IPS-NIHi11 (cell line): ENCODE measurements around the gene SERPINH1.

Source experiments
- DNase-seq: peaks from one replicate; pipeline ENCODE4 v3.0.0; 2012; ENCODE audit warnings: mixed read lengths, low spot score

Gene SERPINH1

DNA sequence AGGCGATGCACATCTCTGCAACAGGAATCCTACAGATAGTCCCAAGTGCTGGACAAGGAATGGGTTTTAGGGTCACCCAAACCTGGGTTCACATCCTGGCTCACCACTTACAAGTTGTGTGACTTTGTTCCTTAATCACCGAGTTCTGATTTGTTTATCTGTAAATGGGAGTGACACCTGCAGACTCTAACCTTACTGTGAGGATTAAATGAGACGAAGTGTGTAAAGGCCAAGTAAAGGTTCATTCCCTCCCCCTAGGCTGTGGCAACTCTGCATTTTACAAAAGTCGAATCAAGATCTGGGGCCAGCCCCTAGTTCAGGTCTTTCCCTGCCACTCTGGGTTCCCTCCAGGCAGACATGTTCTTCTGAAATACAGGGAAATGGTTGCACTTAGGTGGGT is 34.9 kb downstream of the SERPINH1 start:
- no peak for DNase-seq

DNA sequence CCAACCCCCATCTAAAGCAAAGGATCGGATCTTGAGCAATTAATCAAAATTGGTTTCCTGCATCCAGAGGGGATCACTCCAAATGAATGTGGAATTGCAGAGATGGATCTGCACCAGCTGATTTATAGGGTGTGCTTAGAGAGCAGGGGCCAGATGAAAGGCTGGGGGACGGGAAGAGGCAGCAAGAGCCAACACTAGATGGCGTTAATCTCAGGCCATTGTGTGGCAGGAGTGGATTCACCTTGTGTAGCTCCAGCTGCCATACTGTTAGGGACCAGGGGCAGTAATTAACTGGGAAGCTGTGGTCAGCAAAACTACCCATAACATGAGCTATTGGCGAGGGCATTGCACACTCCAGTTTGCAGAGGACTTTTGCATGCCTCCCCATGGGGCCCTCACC is 35.6 kb downstream of the SERPINH1 start:
- peak; percentile 79 for DNase-seq

DNA sequence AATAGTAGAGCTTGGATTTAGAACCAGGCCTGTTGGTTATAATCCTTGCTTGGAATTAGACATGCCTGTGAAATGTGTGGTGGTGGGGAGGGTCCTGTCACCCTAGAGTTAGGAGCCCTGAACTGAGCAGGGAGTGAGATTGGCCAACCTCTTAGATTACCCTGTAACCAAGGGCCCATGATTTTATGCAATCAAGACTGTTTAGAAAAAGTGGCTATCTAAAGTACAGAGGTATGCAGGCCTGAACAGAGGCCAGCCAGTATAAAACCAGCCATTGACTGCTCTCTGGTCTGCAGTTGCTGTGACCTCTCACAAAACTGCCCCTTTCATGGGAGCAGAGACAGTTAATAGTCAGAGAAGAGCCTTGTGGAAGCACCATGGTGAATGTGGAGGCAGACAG is 36.2 kb downstream of the SERPINH1 start:
- DNase-seq, result no peak

DNA sequence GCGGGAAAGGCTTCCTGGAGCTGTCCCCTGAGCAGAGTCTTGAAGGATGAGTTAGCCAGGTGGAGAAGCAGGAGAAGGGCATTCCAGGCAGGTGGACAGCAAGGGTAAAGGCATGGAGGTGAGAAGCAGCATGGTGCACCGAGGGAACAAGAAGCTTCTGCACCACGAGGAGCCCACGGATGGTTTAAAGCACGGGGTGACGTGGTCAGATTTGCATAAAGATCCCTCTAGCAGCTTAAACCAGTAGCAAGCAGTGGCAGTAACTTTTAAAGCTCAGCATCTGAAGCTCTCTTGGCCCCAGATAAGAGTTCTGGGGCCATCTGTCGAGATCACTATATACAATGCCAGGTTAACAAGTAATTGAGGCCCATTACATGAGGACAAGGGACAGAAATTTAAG is 36.8 kb downstream of the SERPINH1 start:
- DNase-seq, result no peak

DNA sequence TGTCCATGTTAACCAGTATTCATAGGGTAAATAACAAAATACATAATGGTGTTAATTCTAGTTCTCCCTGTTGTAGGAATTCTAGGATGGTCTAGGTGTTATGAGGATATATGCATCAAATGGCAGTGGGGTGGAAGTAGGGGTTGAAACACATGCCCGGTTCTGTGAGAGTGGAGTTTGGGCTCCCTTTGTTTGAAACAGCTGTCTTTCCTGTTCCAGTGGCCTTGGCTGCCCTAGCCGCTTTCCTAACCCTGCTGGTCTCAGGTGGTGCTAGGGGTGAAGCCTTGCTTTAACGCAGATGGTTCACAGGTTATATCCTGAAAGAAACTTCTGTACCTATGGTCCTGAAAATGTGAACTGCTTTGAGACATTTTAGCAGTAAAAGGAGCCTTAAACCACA is 38.3 kb downstream of the SERPINH1 start:
- no peak for DNase-seq

DNA sequence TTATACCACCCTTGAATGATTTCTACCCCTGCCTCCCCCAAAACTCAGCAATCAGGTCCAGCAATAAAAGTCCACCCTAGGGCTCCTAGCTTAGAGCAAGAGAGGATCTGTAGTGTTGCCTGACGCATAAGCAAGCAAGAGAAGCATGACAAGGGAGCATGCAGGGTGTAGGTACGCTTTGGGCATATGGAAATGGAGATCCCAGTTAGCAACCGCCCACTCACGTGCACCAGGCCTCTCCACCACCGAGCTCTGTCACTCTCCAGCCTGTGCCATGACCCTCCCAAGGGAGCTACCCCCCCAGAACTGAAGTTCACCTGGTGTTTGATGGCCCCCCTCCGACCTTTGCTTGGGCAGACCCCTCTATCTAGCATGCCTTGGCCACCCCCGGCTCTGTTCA is 39.4 kb downstream of the SERPINH1 start:
- DNase-seq, result no peak

DNA sequence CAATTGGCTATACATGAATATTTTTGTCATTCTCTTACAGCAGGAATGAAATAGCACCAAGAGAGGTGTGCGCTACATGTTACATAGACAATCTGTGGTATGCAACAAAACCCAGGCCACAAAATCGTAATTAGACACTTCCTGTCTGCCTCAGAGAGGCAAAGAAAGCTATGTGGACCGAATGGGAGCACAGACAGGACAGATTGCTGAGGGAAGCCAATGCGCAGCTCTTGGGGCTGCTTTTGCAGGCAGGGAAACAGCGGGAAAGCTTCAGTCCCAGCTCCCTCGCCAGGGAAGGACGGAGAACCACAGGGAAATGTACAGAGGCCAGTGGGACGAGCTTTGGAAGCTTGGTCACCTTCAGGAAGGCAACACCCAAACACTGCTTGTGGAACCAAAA is 40.9 kb downstream of the SERPINH1 start:
- DNase-seq, result peak; percentile 23

DNA sequence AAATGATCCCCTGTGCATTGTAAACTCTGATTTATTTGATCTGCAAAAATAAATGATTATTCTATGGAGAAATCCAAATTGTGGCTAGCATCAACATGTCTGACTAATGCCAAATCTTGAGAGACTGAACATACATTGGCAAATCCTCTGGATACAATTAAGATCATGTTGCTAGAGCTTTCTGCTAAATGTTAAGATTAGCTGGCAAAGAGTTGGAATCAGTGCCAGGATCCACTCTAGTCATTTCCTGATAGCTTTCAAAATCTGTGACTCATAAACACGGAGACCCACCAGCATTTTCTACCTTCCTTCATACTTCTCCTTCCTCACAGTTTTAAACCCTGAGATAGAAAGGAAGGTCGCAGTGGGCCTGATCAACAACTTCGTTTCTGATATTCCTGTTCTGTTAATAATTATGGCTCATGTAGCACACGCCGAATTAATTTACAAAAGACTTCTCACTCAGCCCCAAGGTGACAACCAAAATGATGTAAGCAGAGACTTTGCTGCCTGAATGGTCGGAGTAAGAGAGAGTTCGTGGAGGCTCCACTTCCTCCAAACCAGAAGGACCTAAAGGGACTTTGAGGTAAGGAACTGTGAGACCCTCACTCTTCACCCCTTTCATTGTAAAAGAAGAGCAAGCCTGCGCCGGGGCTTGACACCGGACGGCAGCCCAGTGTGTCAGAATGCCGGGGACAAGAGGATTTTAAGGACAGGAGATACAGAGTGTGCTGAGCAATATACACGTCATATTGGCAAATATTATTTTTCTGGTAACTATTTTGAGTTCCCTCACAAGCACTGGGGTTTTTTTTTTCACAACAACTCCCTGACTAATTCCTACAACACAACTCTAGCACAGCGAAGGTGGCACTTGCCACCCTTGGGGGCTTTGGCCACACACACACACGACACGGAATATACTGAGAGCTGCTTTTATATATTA is 42.0 kb downstream of the SERPINH1 start:
- no peak for DNase-seq

DNA sequence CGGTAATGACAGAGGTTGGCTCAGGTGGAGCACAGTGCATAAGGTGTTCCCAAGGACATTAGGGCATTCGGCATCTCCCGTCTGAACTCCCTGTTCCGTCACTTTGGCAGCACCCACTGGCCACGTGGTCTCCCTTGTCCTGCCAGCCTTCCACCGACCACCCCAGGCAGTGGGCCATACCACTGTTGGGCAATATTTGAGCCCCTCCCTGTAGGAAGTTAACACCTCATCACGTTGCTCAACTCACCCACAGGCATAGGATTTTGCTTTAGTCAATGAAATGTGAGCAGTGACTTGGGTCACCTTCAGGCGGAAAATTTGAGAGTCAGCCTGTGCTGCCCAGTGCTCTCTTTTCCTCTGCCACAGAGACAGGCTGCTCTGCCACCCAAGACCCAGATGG is 44.0 kb downstream of the SERPINH1 start:
- DNase-seq, result no peak

DNA sequence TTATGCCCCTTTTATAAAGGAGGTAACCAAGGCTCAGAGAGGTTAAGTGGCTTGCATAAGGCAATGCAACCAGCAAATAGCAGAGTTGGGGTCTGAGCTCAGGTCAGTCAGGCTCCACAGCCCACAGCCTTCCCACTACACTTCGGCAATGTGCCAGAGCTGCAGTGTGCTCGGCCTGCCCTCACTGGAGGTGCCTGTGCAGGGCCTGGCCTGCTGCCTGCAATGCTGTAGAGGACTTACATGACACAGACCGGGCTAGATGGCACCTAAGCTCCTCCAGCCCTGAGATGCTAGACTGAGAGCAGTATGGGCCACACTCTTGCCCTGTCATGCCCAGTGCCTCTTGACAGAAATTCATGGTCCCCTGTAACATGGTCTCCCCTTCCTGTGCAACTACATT is 49.8 kb downstream of the SERPINH1 start:
- no peak for DNase-seq

DNA sequence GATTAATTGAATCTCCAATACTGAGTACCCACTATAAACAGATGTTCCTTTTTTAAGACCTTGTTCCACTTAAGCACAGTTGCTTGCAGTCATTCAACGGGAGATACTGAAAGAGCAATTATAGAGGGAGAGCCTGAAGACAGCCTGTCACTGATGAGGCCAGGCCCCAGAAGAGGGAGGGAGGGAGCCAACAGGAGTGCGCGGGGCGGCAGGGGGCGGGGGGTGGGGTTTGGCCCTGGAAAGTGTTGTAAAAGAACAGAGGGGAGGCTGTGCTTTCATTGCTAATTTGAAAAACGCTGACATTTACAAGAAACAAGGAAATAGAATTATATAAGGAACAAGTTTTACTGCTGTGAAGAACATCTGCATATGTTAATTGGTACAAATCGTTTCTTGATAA is 53.7 kb downstream of the SERPINH1 start:
- DNase-seq, result no peak

DNA sequence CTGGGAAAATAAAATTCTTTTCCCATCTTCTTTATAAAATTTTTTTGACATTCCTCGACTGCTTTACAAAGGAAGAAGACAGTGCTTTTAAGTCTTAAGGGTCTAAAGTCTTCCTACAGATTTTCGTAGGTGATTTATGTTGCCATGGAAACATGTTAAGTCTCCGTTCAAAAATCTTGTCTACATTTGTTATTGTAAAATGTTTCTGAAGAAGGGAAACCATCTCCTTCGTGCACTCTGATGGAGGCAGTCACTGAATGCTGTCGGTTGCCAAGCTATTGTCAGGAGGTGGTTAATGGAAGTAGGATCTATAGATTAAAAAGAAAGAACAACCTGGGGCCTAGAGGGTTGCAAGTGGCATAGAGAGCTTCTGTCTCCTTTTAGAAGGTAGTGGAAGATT is 54.2 kb downstream of the SERPINH1 start:
- no peak for DNase-seq
